KMS-11 (cell line): ENCODE measurements around the gene GTF2A1.

Experiments
- H2AFZ ChIP-seq: fragments of 200-600 bp; sonication (generic); 2 replicates; pipeline ENCODE4 v1.6.1; 2016; ENCODE audit warnings: antibody characterized with exemption, mixed run types, low read depth
- H3K27ac ChIP-seq: fragments of 200-600 bp; sonication (generic); 2 replicates; pipeline ENCODE4 v1.6.1; 2016; ENCODE audit warnings: mild to moderate bottlenecking, mixed run types
- H3K27me3 ChIP-seq: fragments of 200-600 bp; sonication (generic); 2 replicates; pipeline ENCODE4 v1.6.1; 2017; ENCODE audit warnings: mild to moderate bottlenecking, low read depth, mixed run types, moderate library complexity; ENCODE audit not compliant: insufficient read depth
- H3K36me3 ChIP-seq: fragments of 200-600 bp; sonication (generic); 2 replicates; pipeline ENCODE4 v1.6.1; 2017; ENCODE audit warnings: mild to moderate bottlenecking, mixed run types; ENCODE audit not compliant: insufficient read depth
- H3K4me1 ChIP-seq: fragments of 200-600 bp; sonication (generic); 2 replicates; pipeline ENCODE4 v1.6.1; 2016; ENCODE audit warnings: mild to moderate bottlenecking, low read depth, mixed run types; ENCODE audit not compliant: poor library complexity, severe bottlenecking
- H3K4me2 ChIP-seq: fragments of 200-600 bp; sonication (generic); 2 replicates; pipeline ENCODE4 v1.7.0; 2016; ENCODE audit warnings: mild to moderate bottlenecking, mixed run types
- H3K4me3 ChIP-seq: fragments of 200-600 bp; sonication (generic); IDR thresholded peaks from 2 replicates; pipeline ENCODE4 v1.6.1; 2017; ENCODE audit warnings: low read depth, low read length, mixed read lengths; ENCODE audit not compliant: insufficient read depth
- H3K79me2 ChIP-seq: fragments of 200-600 bp; sonication (generic); 2 replicates; pipeline ENCODE4 v1.6.1; 2016; ENCODE audit warnings: low read depth, mixed run types; ENCODE audit not compliant: insufficient read depth
- H3K9ac ChIP-seq: fragments of 200-600 bp; sonication (generic); 2 replicates; pipeline ENCODE4 v1.6.1; 2016; ENCODE audit warnings: mild to moderate bottlenecking, mixed run types
- H4K20me1 ChIP-seq: fragments of 200-600 bp; sonication (generic); 2 replicates; pipeline ENCODE4 v1.6.1; 2016; ENCODE audit warnings: mild to moderate bottlenecking, mixed run types; ENCODE audit not compliant: insufficient read depth
- TF ChIP-seq, protein P1 (sequence below): fragments of 200-600 bp; sonication (generic); conservative IDR thresholded peaks from 2 replicates; pipeline ENCODE4 v1.6.1; 2017; ENCODE audit warnings: low read depth, mild to moderate bottlenecking, antibody characterized with exemption, low read length, moderate library complexity, mixed read lengths

The GTF2A1 gene

DNA sequence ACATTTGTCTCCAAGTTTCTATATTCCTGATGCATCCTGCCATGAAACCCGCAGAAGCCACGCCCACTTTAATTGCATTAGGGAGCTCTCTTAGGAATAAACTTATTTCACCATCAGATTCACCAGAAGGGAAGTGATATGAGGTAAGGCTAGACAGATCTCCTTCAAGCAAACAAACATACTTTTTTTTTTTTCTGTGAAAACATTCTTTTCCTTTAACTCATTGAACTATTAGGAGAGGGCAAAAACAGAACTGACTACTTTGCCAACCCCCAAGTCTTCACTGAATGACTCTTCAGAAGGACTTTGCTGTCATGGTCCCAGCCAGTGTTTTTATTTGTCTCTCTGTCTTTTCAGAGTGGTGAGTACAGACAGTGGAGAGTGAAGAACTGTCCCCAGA is 48.4 kb downstream of the GTF2A1 start:
- Histone ChIP-seq H3K9ac (no peak overlapping the region), H3K36me3 (no peaks in the 10 kb centered on the region), H3K4me1 (peaks cover 41% of the 10 kb centered on the region), H2AFZ (no peak overlapping the region), H3K27ac (no peak overlapping the region), H3K27me3 (no peaks in the 10 kb centered on the region), H3K79me2 (0 out of 2 replicates have a peak, but pooled peaks cover 5% of the 10 kb centered on the region), H3K4me3 (no peak overlapping the region), H4K20me1 (no peaks in the 10 kb centered on the region), H3K4me2 (no peak overlapping the region)
- TF ChIP-seq, protein P1, sequence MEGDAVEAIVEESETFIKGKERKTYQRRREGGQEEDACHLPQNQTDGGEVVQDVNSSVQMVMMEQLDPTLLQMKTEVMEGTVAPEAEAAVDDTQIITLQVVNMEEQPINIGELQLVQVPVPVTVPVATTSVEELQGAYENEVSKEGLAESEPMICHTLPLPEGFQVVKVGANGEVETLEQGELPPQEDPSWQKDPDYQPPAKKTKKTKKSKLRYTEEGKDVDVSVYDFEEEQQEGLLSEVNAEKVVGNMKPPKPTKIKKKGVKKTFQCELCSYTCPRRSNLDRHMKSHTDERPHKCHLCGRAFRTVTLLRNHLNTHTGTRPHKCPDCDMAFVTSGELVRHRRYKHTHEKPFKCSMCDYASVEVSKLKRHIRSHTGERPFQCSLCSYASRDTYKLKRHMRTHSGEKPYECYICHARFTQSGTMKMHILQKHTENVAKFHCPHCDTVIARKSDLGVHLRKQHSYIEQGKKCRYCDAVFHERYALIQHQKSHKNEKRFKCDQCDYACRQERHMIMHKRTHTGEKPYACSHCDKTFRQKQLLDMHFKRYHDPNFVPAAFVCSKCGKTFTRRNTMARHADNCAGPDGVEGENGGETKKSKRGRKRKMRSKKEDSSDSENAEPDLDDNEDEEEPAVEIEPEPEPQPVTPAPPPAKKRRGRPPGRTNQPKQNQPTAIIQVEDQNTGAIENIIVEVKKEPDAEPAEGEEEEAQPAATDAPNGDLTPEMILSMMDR = no peak

GRCh38 chr14:81170829-81171195 is 49.9 kb downstream of the GTF2A1 start:
- no peaks in the 10 kb centered on the region for H3K79me2 ChIP-seq
- no peak overlapping the region for H3K4me3 ChIP-seq
- no peaks in the 10 kb centered on the region for H4K20me1 ChIP-seq
- peaks cover 26% of the 10 kb centered on the region for H3K4me1 ChIP-seq
- H2AFZ ChIP-seq = no peak overlapping the region
- H3K9ac ChIP-seq = peak overlapping the region; percentile 78; the same call in 1 of the 2 replicates
- TF ChIP-seq, protein P1 = peak; percentile 46
- H3K36me3 ChIP-seq = no peaks in the 10 kb centered on the region
- no peaks in the 10 kb centered on the region for H3K27me3 ChIP-seq
- peak overlapping the region; percentile 78 for H3K4me2 ChIP-seq
- H3K27ac ChIP-seq = peak overlapping the region; percentile 88

GRCh38 chr14:81170104-81170828 is 50.5 kb downstream of the GTF2A1 start:
- no peaks in the 10 kb centered on the region for H3K27me3 ChIP-seq
- H3K4me1 ChIP-seq = peaks cover 23% of the 10 kb centered on the region
- no peak overlapping the region for H3K4me3 ChIP-seq
- peak overlapping the region; percentile 88 for H3K27ac ChIP-seq
- H3K36me3 ChIP-seq = no peaks in the 10 kb centered on the region
- no peaks in the 10 kb centered on the region for H4K20me1 ChIP-seq
- H3K4me2 ChIP-seq = peak overlapping the region; percentile 78
- TF ChIP-seq, protein P1 = peak; percentile 88
- H3K9ac ChIP-seq = peak overlapping the region; percentile 78; the same call in 1 of the 2 replicates
- H2AFZ ChIP-seq = peak overlapping the region; percentile 81
- H3K79me2 ChIP-seq = no peaks in the 10 kb centered on the region

DNA sequence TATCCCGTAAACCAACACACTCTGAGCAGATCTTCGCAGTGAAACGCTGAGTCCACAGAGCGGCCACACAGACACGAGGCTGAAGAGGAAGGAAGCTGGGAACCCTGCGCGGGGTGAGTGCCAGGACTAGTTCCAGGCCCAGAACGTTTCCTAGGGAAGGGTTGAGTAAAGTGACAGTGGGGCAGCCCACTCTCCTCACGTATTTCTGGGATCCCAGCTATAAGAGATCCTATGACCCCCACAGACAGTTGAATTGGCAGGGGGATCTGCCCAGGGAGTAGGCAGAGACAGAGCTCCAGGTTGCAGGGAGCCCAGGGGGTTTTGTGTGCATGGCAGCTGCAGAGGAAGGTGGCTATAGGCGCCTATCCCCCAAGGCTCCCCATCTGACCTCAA is 51.1 kb downstream of the GTF2A1 start:
- H2AFZ ChIP-seq = peak overlapping the region; percentile 81
- no peak overlapping the region for H3K4me3 ChIP-seq
- peak overlapping the region; percentile 88; the same call in 1 of the 2 replicates for H3K27ac ChIP-seq
- peak overlapping the region; percentile 78; the same call in 1 of the 2 replicates for H3K9ac ChIP-seq
- H3K4me1 ChIP-seq = peaks cover 23% of the 10 kb centered on the region
- TF ChIP-seq, protein P1 = no peak
- no peaks in the 10 kb centered on the region for H3K27me3 ChIP-seq
- H3K4me2 ChIP-seq = peak overlapping the region; percentile 78
- H3K36me3 ChIP-seq = no peaks in the 10 kb centered on the region
- no peaks in the 10 kb centered on the region for H4K20me1 ChIP-seq
- H3K79me2 ChIP-seq = no peaks in the 10 kb centered on the region
